Measurements from ENCODE around the gene ZSWIM4. TPM values are rescaled to one million over a fixed set of nuclear protein-coding genes. Genes with fewer than 3 reads are reported as not detected.
A peak's percentile ranks its signal among the peaks of the same experiment; 100 is the strongest.

ZSWIM4 gene
- total RNA-seq, 1 experiment from 2014 or later = 2.9 TPM

DNA sequence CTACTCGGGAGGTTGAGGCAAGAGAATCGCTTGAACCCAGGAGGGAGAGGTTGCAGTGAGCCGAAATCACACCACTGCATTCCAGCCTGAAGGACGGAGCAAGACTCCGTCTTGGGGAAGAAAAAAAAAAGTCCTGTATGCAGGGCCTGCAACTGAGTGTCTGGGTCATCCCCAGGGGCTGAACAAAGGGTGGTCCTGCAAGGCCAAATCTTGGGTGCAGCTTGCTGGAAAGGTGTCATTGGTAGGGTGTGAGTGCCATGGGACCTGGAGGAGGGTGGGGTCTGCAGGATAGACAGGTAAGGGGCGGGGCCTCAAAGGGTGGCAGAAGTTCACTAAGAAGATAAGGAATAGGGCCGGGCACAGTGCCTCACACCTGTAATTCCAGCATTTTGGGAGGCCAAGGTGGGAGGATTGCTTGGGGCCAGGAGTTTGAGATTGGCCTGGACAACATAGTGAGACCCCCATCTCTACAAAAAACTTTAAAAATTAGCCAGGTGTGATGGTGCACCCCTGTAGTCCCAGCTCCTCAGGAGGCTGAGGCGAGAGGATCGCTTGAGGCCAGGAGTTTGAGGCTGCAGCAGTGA lies 31.5 kb downstream of the ZSWIM4 start:
- H3K4me3 ChIP-seq = no peak overlapping the region
- no peaks in the 10 kb centered on the region; the same call in 1 of the 2 replicates for H3K9me3 ChIP-seq (replicated peaks)
- H3K36me3 ChIP-seq = peaks cover 53% of the 10 kb centered on the region
- H3K4me1 ChIP-seq (replicated peaks) = no peaks in the 10 kb centered on the region
- H3K27ac ChIP-seq = no peak overlapping the region
- no peaks in the 10 kb centered on the region for H3K27me3 ChIP-seq (replicated peaks)
- DNase-seq (ENCODE audit: low read depth in 1 of 2, low spot score in 2 of 2) = no peak

DNA sequence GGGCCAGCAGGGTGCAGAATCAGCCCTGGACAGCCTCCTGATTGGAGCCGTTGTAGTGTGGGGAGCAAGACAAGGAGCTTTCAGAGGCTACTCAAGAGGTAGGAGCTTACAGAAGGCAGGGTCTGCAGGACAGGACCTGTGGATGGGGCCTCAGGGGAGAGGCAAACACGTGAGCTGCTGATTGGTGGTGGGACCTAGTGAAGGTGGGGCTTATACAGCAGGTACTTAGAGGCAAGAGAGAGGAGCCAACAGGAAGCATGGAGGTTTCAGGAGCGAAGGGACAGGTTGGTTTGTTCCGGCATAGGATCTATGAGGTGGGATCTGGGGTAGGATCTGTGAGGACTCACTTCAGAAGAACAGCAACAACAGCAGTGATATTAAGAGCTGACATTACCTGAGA lies 32.4 kb downstream of the ZSWIM4 start:
- Histone ChIP-seq H3K36me3 (peaks cover 57% of the 10 kb centered on the region), H3K9me3 (replicated peaks) (no peaks in the 10 kb centered on the region; the same call in 1 of the 2 replicates), H3K4me3 (no peak overlapping the region), H3K27ac (no peak overlapping the region), H3K27me3 (replicated peaks) (no peaks in the 10 kb centered on the region), H3K4me1 (replicated peaks) (no peaks in the 10 kb centered on the region)
- no peak for DNase-seq (ENCODE audit: low read depth in 1 of 2, low spot score in 2 of 2)

DNA sequence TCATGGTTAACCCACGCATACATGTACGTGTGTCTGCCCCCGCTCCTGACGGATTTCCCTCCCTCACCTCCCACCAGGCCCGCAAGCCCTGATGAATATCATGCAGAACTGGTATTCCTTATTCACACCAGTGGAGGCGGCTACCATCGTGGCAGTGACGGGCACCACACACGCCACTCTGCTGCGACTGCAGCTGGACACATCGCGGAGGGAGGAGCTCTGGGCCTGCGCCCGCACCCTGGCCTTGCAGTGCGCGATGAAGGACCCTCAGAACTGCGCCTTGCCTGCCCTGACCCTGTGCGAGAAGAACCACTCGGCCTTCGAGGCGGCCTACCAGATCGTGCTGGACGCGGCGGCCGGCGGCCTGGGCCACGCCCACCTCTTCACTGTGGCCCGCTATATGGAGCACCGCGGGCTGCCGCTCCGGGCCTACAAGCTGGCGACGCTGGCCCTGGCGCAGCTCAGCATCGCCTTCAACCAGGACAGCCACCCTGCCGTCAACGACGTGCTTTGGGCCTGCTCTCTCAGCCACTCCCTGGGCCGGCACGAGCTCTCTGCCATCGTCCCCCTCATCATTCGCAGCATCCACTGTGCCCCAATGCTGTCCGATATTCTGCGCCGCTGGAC lies 35.0 kb downstream of the ZSWIM4 start:
- no peak overlapping the region for H3K27ac ChIP-seq
- no peaks in the 10 kb centered on the region; the same call in 1 of the 2 replicates for H3K9me3 ChIP-seq (replicated peaks)
- H3K4me3 ChIP-seq = no peak overlapping the region
- peaks cover 23% of the 10 kb centered on the region for H3K4me1 ChIP-seq (replicated peaks)
- no peak for DNase-seq (ENCODE audit: low read depth in 1 of 2, low spot score in 2 of 2)
- no peaks in the 10 kb centered on the region for H3K27me3 ChIP-seq (replicated peaks)
- H3K36me3 ChIP-seq = peaks cover 70% of the 10 kb centered on the region

DNA sequence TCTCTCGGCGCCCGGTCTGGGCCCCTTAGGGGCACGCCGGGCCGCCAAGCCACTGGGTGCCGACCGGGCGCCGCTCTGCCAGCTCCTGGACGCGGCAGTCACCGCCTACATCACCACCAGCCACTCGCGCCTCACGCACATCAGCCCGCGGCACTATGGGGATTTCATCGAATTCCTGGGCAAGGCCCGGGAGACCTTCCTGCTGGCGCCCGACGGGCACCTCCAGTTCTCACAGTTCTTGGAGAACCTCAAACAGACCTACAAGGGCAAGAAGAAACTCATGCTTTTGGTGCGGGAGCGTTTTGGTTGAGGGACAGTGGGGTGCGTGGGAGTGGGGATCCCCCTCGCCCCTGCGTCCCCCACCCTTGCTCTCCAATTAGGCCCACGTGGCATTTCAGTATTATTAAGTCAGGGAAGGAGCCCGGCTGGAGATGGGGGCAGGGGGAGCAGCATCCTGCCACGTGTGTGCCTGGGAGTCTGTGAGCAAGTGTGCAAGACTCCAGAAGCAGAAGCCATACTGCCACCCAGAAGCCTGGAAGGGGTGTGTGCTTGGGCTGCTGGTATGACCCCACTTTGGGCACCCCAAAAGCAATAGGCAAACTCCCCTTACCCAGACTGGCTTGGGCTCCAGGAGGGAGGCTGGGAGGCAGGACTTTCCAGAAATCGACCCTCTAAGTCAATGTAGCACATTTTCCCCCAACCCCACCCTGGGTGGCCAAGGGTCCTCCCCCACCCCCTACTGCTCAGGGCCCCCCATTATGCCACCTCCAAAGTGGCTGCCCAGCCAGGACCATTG lies 35.7 kb downstream of the ZSWIM4 start:
- DNase-seq (ENCODE audit: low read depth in 1 of 2, low spot score in 2 of 2) = no peak
- Histone ChIP-seq H3K27me3 (replicated peaks) (no peaks in the 10 kb centered on the region), H3K4me1 (replicated peaks) (peaks cover 26% of the 10 kb centered on the region), H3K9me3 (replicated peaks) (no peaks in the 10 kb centered on the region; the same call in 1 of the 2 replicates), H3K36me3 (peaks cover 70% of the 10 kb centered on the region), H3K27ac (no peak overlapping the region), H3K4me3 (no peak overlapping the region)

DNA sequence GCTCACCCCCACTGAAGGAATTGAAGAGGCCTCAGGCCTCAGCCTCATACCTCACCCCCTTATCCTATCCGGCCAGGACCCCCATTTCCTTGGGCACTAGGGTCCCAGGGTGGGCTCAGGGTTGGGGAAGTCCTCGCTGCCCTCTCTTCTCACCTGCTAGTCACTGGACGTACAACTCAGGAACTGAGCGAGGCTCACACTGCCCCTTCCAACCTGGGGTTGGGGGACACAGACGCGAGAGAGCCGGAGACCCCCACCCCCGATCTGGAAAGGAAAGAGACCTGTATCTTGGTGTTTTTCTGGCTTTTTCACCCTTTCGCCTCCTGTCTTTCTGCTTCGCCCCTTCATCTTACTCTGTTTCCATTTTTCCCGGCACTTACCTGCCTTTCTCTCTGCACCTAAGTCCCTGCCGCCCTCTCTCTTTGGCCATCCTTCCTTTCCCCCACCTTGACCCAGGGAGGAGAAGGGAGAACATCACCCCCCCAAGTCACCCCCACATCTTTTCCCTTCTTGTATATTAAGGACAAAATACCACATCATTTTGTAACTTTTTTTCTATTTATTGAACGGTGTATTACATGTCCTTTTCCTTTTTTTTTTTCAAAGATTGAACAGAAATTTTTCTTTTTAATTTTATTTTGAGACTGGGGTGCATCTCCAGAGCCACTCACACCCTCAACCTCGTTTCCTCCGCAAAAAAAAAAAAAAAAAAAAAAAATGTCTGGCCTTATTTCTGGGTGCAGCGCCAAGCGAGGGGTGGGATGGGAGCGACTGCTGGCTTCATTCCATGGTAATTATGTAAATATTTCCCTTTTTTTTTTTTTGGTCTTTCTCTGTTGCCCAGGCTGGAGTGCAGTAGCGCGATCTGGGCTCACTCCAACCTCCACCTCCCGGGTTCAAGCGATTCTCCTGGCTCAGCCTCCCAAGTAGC lies 36.6 kb downstream of the ZSWIM4 start:
- Histone ChIP-seq H3K4me1 (replicated peaks) (peaks cover 35% of the 10 kb centered on the region), H3K27ac (no peak overlapping the region), H3K9me3 (replicated peaks) (no peaks in the 10 kb centered on the region; the same call in 1 of the 2 replicates), H3K27me3 (replicated peaks) (no peaks in the 10 kb centered on the region), H3K36me3 (peaks cover 70% of the 10 kb centered on the region), H3K4me3 (no peak overlapping the region)
- no peak for DNase-seq (ENCODE audit: low read depth in 1 of 2, low spot score in 2 of 2)

DNA sequence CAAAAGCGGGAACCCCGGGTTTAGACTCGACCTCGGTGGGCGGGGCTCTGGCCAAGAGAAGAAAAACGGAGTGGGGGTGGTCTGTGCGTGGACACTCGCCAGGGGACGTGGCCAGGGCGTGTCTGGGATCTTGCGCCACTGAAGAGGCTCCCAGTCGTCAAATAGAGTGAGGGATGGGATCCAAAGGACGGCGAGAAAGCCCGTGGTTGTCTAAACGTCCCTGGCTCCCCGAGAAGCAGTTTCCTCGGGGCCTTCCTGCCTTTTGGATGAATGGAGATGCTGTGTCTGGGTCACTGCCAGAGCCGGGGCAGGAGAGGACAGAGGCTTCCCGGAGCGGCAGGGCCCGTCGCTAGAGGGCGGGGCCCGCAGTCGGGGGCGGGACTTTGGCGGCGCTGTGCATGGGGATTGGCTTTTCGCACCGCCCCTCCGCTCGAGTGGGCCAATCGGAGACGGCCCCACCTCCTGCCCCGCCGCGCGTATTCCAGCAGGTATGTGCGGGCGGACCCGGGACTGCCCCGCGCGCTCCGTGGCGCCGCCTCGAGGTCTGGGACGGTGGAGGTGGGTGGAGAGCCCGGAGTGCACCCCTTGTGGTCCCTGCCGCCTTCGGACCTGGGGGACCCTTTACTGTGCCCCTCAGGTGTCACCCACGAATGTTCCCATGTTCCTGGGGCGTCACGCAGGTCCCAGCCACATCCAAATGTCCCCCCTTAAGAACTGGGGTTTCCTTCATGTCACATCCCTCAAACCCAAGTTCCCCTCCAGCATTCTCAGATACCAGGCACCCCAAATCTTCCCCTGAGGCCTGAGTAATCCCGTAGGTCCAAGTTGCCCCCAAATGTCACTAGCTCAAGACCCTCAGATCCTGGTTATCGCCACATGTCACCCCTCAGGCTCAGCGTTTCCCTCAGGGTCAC lies 38.3 kb downstream of the ZSWIM4 start:
- Histone ChIP-seq H3K4me3 (no peak overlapping the region), H3K9me3 (replicated peaks) (no peaks in the 10 kb centered on the region; the same call in 1 of the 2 replicates), H3K36me3 (peaks cover 79% of the 10 kb centered on the region), H3K27ac (peak overlapping the region; percentile 20; the same call in 1 of the 2 replicates), H3K27me3 (replicated peaks) (no peaks in the 10 kb centered on the region), H3K4me1 (replicated peaks) (peaks cover 53% of the 10 kb centered on the region)
- DNase-seq (ENCODE audit: low read depth in 1 of 2, low spot score in 2 of 2) = peak; percentile 84 to 91

DNA sequence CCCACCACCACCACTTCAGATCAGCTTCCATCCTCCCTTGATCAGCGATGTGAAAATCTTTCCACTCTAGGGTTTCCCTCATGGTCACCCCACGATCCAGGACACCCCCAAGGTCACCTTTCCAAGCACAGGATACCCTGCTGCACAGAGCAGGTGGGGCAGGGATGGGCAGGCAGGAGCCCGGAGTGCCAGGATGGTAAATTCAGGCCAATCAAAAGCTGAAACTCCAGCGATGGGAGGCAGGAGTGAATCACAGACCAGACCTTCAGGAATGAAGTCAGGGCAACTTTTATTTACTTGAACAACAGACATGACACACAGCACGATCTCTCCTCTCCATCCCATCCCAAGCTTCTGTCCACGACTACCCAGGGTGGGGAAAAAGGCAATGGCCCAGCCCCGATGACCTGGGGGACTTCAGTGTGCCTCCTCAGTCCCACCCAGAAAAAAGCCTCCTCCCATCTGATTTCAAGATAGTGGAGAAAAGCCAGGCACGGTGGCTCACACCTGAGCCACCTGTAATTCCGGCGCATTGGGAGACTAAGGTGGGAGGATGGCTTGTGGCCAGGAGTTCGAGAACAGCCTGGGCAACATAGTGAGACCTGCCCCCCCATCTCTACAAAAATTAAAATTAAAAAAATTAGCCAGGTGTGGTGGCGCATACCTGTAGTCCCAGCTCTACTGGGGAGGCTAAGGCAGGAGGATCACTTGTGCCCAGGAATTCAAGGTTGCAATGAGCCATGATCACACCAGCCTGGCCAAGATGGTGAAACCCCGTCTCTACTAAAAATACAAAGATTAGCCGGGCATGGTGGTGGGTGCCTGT lies 39.2 kb downstream of the ZSWIM4 start:
- peak in 1 of 2 experiments; percentile 41 for DNase-seq (ENCODE audit: low read depth in 1 of 2, low spot score in 2 of 2)
- Histone ChIP-seq H3K27me3 (replicated peaks) (no peaks in the 10 kb centered on the region), H3K36me3 (peaks cover 88% of the 10 kb centered on the region), H3K4me3 (no peak overlapping the region), H3K9me3 (replicated peaks) (no peaks in the 10 kb centered on the region; the same call in 1 of the 2 replicates), H3K27ac (peak overlapping the region; percentile 20; the same call in 1 of the 2 replicates), H3K4me1 (replicated peaks) (peaks cover 62% of the 10 kb centered on the region)

DNA sequence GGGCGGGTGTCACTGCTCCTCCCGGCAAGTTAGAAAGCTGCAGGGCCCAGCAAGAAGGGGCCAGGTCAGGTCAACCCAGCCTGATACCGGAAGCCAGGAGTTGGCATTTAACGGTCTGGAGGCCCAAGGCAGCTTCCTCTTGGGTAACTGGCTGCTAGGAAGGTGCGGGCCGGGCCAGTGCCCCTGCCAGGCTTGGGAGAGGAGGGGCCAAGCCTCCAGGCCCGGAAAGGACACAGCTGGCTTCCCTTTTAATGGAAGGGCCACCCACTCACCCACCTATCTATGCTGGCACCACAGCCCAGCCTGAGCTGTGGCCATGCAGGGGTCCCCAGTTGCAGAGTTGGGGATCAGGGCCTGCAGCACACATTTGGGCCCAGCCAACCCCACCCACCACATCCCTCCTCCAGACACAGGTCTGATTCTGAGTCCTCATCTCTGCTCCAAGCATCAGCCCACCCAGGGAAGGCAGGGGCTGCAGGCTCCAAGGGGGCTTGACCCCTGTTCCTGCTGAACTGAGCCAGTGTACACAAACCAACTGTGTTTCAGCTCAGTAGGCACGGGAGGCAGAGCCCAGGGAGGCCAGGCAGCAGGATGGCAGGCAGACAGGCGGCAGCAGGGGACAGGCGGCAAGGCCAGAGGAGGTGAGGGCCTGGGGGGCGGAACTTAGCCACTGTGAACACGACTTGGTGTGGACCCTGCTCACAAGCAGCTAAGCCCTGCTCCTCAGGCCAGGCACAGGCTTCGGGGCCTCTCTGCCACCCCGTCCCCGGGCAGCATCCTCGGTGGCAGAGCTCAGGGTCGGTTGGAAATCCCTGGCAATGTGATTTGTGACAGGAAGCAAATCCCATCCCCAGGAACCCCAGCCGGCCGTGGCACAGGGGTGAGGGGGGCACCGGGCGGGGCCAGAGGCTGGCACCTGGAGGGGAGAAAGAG lies 40.8 kb downstream of the ZSWIM4 start:
- no peaks in the 10 kb centered on the region; the same call in 1 of the 2 replicates for H3K9me3 ChIP-seq (replicated peaks)
- H3K4me1 ChIP-seq (replicated peaks) = peaks cover 74% of the 10 kb centered on the region
- DNase-seq (ENCODE audit: low read depth in 1 of 2, low spot score in 2 of 2) = no peak
- H3K36me3 ChIP-seq = peaks cover 91% of the 10 kb centered on the region
- peak overlapping the region; percentile 34 for H3K27ac ChIP-seq
- H3K4me3 ChIP-seq = no peak overlapping the region
- no peaks in the 10 kb centered on the region for H3K27me3 ChIP-seq (replicated peaks)

DNA sequence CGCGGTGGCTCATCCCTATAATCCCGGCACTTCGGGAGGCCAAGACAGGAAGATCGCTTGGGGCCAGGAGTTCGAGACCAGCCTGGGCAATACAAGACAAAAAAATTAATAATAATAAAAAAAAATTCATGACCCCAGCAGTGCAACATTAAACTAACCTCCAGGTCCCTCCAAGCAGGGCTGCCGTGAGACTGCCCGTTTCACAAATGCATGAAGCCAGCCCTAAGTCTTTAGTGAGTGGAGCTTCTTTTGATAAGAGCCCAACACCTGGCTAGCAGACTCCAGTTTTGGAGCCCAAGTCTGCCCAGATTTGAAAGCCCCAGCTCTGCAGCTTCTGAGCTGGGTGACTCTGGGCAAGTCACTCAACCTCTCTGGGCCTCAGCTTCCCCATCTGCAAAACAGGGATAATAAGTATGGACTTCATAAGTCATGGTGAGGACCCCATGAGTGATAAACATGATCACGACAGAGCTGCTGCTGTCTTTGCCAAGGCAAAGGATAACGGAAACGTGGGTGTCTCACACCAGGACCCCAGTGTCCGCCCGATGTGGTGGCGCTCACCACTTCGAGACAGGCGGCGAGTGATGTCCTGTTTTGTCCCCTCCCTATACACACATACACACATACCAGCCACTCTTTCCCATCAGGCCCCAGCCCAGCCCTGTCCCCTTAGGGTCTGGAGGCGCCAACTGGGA lies 43.3 kb downstream of the ZSWIM4 start:
- H3K9me3 ChIP-seq (replicated peaks) = no peaks in the 10 kb centered on the region; the same call in 1 of the 2 replicates
- H3K4me1 ChIP-seq (replicated peaks) = peaks cover 82% of the 10 kb centered on the region
- H3K36me3 ChIP-seq = peaks cover 87% of the 10 kb centered on the region
- H3K27ac ChIP-seq = peak overlapping the region; percentile 99
- no peak for DNase-seq (ENCODE audit: low read depth in 1 of 2, low spot score in 2 of 2)
- no peaks in the 10 kb centered on the region for H3K27me3 ChIP-seq (replicated peaks)
- H3K4me3 ChIP-seq = peak overlapping the region; percentile 92

DNA sequence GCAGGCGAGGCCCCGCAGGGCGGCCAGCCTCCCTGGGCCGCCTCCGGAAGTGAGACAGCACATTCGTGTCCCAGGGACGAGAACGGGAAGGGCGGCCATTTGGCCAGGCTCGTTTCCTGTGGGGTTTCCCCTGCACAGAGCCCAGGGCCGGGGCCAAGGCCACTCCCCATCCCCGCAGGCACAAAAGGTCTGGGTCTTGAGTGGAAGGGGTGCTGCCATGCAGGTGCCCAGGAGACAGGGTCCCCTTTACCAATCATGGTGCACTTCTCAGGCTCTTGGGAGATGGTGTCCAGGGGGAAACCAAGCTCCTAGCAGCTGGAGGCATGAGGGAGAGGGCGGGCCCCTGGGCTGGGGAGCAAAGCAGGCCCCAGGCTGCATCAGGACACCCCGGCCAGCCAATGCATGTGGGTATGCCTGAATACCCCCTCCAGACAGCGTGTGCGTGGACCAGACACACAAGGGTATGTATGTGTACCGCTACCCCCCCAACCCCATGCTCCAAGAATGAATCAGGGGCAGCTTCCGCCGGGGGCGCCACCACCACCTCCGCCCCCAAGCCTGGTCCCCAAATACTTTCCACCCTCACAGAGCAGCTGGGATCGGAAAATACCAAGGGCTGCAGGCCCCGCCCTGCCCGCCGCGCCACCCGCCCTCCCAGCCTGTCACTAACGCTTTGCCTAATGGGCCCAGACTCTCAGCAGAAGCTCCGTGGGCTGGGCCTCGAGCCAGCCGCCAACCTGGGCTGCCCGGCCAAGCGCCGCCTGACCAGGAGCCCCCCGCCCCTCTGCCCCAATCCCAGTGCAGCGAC lies 44.1 kb downstream of the ZSWIM4 start:
- no peaks in the 10 kb centered on the region for H3K27me3 ChIP-seq (replicated peaks)

More for the DNA sequence above, 44.1 kb downstream of the ZSWIM4 start:
- H3K27ac ChIP-seq = peak overlapping the region; percentile 99
- DNase-seq (ENCODE audit: low read depth in 1 of 2, low spot score in 2 of 2) = peak; percentile 95
- no peaks in the 10 kb centered on the region; the same call in 1 of the 2 replicates for H3K9me3 ChIP-seq (replicated peaks)
- peaks cover 80% of the 10 kb centered on the region for H3K36me3 ChIP-seq
- H3K4me1 ChIP-seq (replicated peaks) = peaks cover 82% of the 10 kb centered on the region
- peak overlapping the region; percentile 92 for H3K4me3 ChIP-seq

All from SJSA1 (cell line).